Fibroblast of upper back skin (primary cell): ENCODE measurements around the gene MAPK1IP1L.
A peak's percentile ranks its signal among the peaks of the same experiment; 100 is the strongest.
"Not testable (repeated sequence)": the region's sequence is repeated elsewhere in the genome, so short reads cannot be mapped to it uniquely, and the experiment has no call there.

ENCODE experiments used
- DNase-seq: peaks from one replicate; pipeline ENCODE4 v3.0.0-alpha.2; 2013

MAPK1IP1L gene

GRCh38 chr14:55051423-55052268 is at the start of gene MAPK1IP1L:
TSS of gene MAPK1IP1L (plus strand) at chr14:55051647. CDS start at chr14:55061684, 10,037 bp downstream.
- peak; percentile 94 for DNase-seq

DNA sequence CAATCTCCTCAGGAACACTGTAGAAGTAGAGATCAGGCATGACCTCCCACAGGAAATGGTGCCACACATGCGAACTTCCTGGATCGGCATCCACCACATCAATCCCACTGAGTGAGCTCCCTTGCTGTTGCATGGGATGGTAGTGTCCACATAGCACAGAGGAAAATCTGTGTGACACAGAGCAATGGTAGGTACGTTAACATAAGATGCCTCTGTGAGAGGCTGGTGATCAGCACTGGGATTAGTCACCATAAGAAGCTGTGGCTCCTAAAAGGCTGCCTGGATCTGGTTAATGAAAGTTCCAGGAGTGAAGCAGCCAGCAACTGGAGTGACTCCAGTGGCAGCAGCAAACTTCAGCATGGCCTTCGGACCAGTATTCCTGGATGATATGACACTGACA is 46.4 kb upstream of the MAPK1IP1L start:
- no peak for DNase-seq

GRCh38 chr14:55015006-55015405 is 36.4 kb upstream of the MAPK1IP1L start:
- no peak for DNase-seq

DNA sequence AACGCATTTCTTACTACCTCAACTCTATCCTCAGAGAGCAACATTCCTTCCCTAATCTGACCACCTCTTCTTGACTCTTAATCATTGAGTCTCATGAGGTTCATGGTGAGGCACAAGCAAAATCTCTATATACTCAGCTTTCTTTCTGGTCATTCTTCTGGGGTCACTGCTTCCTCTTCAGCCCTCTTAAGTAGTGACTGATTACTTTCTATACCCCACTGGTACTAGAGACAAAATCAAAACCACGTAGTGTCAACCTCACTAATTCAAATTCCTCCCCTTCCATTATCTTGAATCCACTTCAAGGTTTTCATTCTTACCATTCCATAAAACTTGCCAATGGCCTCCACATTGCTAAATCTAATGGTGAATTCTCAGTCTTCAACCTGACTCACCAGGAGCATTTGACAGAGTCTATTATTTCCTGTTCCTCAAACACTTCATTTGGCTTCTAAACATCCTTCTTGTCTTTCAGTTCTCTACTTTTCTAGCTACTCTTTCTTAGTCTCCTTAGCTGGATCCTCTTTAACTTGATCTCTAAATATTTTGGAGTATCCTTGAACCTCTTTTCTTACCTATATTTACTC is 31.4 kb upstream of the MAPK1IP1L start:
- peak; percentile 14 for DNase-seq

- not testable (repeated sequence) for DNase-seq
Observed at GRCh38 chr14:55024365-55024764, 27.1 kb upstream of the MAPK1IP1L start.

GRCh38 chr14:55025948-55026347 is 25.5 kb upstream of the MAPK1IP1L start:
- no peak for DNase-seq

- DNase-seq: no peak
Observed at GRCh38 chr14:55026441-55026792, 25.0 kb upstream of the MAPK1IP1L start.

- peak; percentile 91 for DNase-seq
Observed at GRCh38 chr14:55026793-55027561, 24.5 kb upstream of the MAPK1IP1L start, which contains the start of the genes SOCS4 and WDHD1. TSS of gene SOCS4 (plus strand) at chr14:55027236. CDS start at chr14:55043042, 15,806 bp downstream. TSS of gene WDHD1 (minus strand) at chr14:55027099. CDS start at chr14:55026787, 312 bp downstream.

DNA sequence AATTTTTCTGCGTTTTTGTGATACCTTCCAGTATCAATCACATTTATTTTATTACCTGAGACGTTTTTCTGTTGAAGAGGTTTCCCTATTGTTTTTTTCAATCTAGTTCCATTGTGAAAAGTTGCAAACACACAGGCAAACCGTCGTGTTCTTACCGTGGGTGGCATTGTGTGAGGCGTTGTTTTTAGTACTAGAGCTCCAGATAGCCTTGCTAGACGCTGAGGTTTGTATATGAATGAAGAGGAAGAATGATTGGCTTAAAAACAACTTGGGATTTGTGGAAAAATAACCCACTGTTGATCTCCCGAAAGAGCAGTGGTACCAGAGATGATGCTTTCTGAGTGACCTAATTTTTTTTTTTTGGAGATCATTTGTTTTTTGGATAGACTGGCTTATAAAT is 23.4 kb upstream of the MAPK1IP1L start:
- no peak for DNase-seq

DNA sequence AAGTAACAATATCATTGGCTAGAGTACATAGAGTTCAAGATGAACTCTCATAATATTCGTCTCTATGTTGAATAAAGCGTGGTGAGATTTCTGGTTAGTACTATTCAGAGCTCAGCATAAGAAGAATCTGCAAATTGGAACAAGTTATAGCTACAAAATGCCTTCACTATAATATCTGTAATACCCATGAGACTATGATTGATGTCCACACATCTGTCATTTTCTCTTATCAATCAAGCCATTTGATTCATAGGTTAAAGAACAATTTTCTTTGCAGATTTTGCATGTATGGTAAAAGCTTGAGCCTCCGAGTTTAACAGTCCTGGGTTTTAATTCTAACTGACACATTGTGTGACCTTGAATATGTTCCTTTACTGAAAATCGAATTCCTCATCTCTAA is 23.0 kb upstream of the MAPK1IP1L start:
- DNase-seq: no peak

DNA sequence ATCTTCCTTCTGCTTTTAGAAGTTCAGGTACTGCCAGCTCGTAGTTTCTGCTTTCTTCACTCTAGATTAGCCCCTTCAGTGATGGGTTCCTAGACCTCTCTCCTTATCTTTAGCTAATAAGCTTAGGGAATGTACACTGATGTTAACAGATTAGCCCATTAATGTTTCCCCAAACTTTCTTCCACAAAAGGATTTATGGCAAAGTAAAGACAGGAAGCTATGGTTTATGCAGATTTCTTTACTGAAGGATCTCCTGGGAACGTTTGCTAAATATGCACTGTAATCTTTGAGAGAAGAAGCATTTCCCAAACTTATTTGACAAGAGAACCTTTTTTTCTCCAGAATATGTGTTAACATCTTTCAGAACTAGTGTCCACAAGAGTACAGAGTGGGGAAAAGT is 20.3 kb upstream of the MAPK1IP1L start:
- no peak for DNase-seq

DNA sequence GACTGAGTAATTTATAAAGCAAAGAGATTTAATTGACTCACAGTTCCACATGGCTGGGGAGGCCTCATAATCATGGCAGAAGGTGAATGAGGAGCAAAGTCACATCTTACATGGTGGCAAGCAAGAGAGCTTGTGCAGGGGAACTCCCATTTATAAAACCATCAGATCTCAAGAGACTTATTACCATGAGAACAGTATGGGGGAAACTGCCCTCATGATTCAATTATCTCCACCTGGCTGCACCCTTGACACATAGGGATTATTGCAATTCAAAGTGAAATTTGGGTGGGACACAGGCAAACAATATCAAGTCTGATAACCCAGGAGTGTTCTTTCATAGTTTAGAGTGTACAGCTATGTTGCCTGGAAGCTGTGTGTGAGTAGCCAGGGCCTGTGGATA is 13.5 kb upstream of the MAPK1IP1L start:
- DNase-seq: not testable (repeated sequence)

DNA sequence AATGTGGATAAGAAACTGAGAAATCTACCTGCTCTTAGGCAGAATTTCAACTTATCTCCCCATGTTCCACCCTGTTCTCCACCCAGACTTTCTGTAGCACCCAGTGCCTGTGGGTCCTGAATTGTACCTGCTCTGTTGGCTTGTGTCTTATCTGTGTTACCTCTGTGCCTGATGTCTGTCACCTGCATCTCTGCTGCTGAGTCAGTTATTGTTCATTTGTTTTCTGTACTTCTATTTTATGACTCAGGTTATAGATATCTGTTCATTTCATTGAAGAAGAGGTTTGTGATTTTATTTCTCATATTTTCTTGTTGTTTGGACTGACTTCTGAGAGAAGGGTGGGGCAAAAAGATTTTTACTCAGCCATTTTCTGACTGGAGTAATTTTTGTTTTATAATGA is 12.7 kb upstream of the MAPK1IP1L start:
- DNase-seq: no peak

DNA sequence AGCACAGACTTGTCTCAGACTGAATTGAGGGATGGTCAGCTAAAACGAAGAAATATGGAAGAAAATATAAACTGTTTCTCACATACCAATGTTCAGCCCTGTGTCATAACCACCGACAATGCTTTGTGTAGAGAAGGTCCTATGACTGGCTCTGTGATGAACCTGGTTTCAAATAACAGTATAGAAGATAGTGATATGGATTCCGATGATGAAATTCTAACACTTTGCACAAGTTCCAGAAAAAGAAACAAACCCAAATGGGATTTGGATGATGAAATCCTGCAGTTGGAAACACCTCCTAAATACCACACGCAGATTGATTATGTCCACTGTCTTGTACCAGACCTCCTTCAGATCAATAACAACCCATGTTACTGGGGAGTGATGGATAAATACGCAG is 7.9 kb upstream of the MAPK1IP1L start:
- no peak for DNase-seq

DNA sequence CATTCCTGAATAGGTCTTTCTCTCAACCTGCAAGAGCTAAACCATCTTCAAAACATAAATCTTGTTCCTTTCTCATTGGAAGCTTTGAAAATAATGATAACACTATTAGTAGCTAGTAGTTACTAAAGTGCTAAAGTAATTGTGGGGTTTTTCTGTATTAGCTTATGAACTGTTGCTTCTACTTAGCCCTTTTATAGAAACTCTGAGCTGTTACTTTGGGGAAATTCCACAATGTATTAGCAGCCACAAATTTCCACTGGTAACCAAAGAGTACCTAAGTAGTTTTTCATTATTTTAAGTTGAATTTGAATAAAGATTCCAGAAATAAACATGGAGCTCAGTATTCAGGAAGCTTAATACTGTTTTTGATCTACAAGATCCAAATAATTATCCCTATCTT is 6.4 kb upstream of the MAPK1IP1L start:
- DNase-seq: no peak

DNA sequence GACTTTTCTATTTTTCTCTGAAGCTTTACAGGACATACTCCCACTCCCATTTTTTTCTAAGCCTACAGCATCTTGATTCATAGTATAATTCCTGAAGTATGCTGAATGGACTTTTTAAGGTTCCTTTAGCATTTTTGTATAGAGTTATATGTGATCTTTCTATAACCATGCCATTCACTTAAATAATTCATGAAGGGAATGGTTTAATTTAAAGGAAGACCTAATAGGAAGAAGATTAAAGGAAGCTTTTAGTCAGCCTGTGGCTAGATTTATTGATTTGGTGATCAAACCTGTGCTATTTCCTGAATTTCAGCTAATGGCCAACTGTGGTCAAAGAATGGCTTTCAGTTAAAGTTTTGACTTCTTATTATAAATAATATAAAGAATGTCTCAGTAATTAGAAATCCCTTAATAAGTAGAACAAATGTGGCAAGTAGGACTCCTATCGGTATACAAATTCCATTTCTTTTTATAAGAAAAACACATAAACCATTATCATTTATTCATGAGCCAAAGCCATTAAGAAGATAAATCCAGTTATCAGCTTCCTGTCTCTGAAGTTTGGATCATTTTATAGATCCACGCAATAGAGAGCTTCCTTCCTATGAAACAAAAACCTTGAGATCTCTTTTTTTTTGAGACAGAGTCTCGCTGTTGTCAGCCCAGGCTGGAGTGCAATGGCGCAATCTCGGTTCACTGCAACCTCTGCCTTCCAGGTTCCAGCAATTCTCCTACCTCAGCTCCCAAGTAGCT is 4.0 kb upstream of the MAPK1IP1L start:
- no peak for DNase-seq

DNA sequence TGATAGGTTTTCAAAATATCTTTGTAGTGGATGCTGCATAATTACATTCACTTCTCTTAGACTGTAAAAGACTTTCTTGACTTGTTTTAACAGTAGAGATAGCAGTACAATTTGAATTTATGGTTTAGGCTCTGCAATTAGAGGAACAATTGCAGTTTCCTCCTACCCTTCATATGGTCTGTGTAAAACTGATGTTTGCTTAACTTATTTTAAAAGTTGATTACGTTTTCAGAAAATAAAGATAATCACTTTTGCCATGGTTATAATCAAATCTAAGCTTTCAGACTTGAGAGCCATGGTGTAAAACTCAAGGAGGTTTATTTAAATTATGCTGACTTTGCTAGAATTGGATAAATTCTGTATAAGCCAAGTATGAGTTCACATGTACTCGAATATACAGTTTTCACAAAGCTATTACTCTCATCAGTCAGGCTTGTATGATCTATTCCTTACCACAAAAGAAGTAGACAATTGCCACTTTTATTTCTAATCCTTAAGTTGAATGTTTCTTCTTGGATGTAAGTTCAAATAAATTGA is 2.5 kb upstream of the MAPK1IP1L start:
- no peak for DNase-seq

DNA sequence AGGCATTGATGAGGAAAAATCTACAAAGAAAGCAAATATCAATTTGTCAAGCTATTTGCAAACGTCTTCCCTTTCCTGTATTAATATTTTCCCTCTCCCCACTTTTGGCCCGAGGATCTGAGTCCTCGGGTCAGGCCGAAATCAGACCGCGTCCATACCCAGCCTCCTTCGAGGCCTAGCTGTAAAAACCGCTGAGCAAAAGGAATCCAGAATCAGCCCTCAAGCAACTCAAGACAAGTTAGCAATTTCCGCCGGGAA is 353 bp upstream of the MAPK1IP1L start:
- no peak for DNase-seq

GRCh38 chr14:55052269-55052930 is 953 bp downstream of the MAPK1IP1L start:
- peak; percentile 29 for DNase-seq

GRCh38 chr14:55053018-55053417 is 1.6 kb downstream of the MAPK1IP1L start:
- no peak for DNase-seq

GRCh38 chr14:55053500-55053899 is 2.1 kb downstream of the MAPK1IP1L start:
- no peak for DNase-seq

GRCh38 chr14:55054098-55054497 is 2.7 kb downstream of the MAPK1IP1L start:
- no peak for DNase-seq
